HEK293T (cell line): ENCODE data around the gene KCNE2.

Experiments used
- CTCF ChIA-PET: fragments of 350-600 bp; formaldehyde crosslinking; extraction: SDS; loops from one replicate; lab custom pipeline; 2021; ENCODE audit warnings: antibody characterized with exemption, inconsistent platforms; lab: Yijun Ruan, JAX
- POLR2A ChIA-PET: fragments of 350-600 bp; formaldehyde crosslinking; extraction: SDS; loops from one replicate; lab custom pipeline; 2020; ENCODE audit warnings: antibody characterized with exemption, inconsistent platforms; lab: Yijun Ruan, JAX
- DNase-seq: peaks from one replicate; pipeline ENCODE4 v3.0.0; 2012; ENCODE audit warnings: mixed read lengths; ENCODE audit errors: extremely low spot score
- ARNT ChIP-seq: fragments of 450-650 bp; IDR thresholded peaks from 2 replicates; pipeline ENCODE4 v1.6.1; 2017; ENCODE audit warnings: mild to moderate bottlenecking
- BHLHE40 ChIP-seq: fragments of 450-650 bp; IDR thresholded peaks from 2 replicates; pipeline ENCODE4 v1.6.1; 2016; ENCODE audit warnings: mild to moderate bottlenecking, moderate library complexity, borderline replicate concordance
- CTBP1 ChIP-seq: fragments of 450-650 bp; IDR thresholded peaks from 2 replicates; pipeline ENCODE4 v1.6.1; 2016; ENCODE audit warnings: borderline replicate concordance
- ELF4 ChIP-seq: fragments of 450-650 bp; IDR thresholded peaks from 2 replicates; pipeline ENCODE4 v1.6.1; 2017; ENCODE audit warnings: antibody characterized with exemption
- FOXA1 ChIP-seq: fragments of 450-650 bp; IDR thresholded peaks from 2 replicates; pipeline ENCODE4 v1.6.1; 2016; ENCODE audit warnings: mild to moderate bottlenecking
- FOXK2 ChIP-seq: fragments of 450-650 bp; IDR thresholded peaks from 2 replicates; pipeline ENCODE4 v1.6.1; 2016; ENCODE audit warnings: mild to moderate bottlenecking
- FOXM1 ChIP-seq: fragments of 450-650 bp; IDR thresholded peaks from 2 replicates; pipeline ENCODE4 v1.6.1; 2017; ENCODE audit warnings: mild to moderate bottlenecking, borderline replicate concordance
- HDGF ChIP-seq: fragments of 450-650 bp; IDR thresholded peaks from 2 replicates; pipeline ENCODE4 v1.6.1; 2017; ENCODE audit warnings: antibody characterized with exemption, borderline replicate concordance
- L3MBTL2 ChIP-seq: fragments of 450-650 bp; conservative IDR thresholded peaks from 2 replicates; pipeline ENCODE4 v1.6.1; 2016; ENCODE audit warnings: mild to moderate bottlenecking
- LEF1 ChIP-seq: fragments of 450-650 bp; IDR thresholded peaks from 2 replicates; pipeline ENCODE4 v1.6.1; 2017; ENCODE audit warnings: mild to moderate bottlenecking, borderline replicate concordance
- NFRKB ChIP-seq: fragments of 450-650 bp; IDR thresholded peaks from 2 replicates; pipeline ENCODE4 v1.6.1; 2016; ENCODE audit warnings: mild to moderate bottlenecking, moderate library complexity
- SP1 ChIP-seq: fragments of 450-650 bp; IDR thresholded peaks from 2 replicates; pipeline ENCODE4 v1.6.1; 2017
- SUZ12 ChIP-seq: fragments of 450-650 bp; IDR thresholded peaks from 2 replicates; pipeline ENCODE4 v1.6.1; 2016; ENCODE audit warnings: mild to moderate bottlenecking
- TARDBP ChIP-seq: fragments of 450-650 bp; IDR thresholded peaks from 2 replicates; pipeline ENCODE4 v1.6.1; 2016
- ZNF384 ChIP-seq: fragments of 450-650 bp; IDR thresholded peaks from 2 replicates; pipeline ENCODE4 v1.6.1; 2016
- TF ChIP-seq, protein P1 (sequence below): fragments of 450-650 bp; IDR thresholded peaks from 2 replicates; pipeline ENCODE4 v1.6.1; 2016

KCNE2 gene

DNA sequence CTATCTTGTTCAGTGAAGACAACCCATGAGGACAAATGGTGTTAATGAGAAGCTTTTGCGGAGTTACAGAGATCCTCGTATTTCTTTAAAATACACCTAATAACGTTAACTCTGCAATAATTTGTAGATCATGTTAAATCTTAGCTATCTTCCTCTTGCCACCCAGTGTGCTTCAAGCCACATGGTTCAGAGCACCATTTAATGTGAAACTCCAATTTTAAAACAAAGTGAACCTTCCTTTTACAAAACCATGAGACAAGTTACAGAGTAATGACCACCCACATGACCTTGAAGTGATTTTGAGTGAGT, 1.7 kb upstream of the KCNE2 start:
- TF ChIP-seq ZNF384 (no peak), L3MBTL2 (no peak), FOXA1 (no peak), CTBP1 (no peak), TARDBP (no peak), FOXM1 (no peak), ARNT (no peak), HDGF (no peak), NFRKB (no peak), BHLHE40 (no peak), LEF1 (no peak), FOXK2 (no peak), SUZ12 (no peak), SP1 (no peak), ELF4 (no peak)
- TF ChIP-seq, protein P1, sequence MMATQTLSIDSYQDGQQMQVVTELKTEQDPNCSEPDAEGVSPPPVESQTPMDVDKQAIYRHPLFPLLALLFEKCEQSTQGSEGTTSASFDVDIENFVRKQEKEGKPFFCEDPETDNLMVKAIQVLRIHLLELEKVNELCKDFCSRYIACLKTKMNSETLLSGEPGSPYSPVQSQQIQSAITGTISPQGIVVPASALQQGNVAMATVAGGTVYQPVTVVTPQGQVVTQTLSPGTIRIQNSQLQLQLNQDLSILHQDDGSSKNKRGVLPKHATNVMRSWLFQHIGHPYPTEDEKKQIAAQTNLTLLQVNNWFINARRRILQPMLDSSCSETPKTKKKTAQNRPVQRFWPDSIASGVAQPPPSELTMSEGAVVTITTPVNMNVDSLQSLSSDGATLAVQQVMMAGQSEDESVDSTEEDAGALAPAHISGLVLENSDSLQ: no peak
- no peak for DNase-seq
- CTCF ChIA-PET: interaction anchor here (0.7 to 2.9 kb wide), 5 partner anchors 14 to 438 kb away, joined by 3 to 9 read pairs (median 3); no protein-coding TSS in a partner anchor
- POLR2A ChIA-PET: no interaction called here

DNA sequence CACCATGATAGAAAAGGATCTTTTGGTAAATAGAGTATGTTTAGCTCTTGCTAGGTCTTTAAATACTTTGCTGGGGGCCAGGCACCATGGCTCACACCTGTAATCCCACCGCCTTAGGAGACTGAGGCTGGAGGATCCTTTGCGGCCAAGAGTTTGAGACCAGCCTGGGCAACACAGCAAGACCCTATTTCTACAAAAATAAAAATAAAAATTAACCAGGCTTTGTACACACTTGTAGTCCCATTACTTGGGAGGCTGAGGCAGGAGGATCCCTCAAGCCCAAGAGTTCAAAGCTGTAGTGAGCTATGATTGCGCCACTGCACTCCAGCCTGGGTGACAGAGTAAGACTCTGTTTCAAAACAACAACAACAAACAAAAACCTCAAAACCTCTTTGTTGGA, 1.1 kb upstream of the KCNE2 start:
- CTCF ChIA-PET: interaction anchor here (0.7 to 2.9 kb wide), 5 partner anchors 15 to 438 kb away, joined by 3 to 9 read pairs (median 3); no protein-coding TSS in a partner anchor
- TF ChIP-seq HDGF: no peak
- no peak for TF ChIP-seq FOXM1
- no peak for TF ChIP-seq SP1
- no peak for TF ChIP-seq ELF4
- no peak for TF ChIP-seq ZNF384
- no peak for TF ChIP-seq CTBP1
- TF ChIP-seq LEF1: no peak
- no peak for TF ChIP-seq FOXK2
- TF ChIP-seq NFRKB: no peak
- TF ChIP-seq SUZ12: no peak
- TF ChIP-seq TARDBP: no peak
- no peak for TF ChIP-seq L3MBTL2
- TF ChIP-seq FOXA1: no peak
- TF ChIP-seq BHLHE40: no peak
- no peak for TF ChIP-seq ARNT
- POLR2A ChIA-PET: no interaction called here
- DNase-seq: no peak

DNA sequence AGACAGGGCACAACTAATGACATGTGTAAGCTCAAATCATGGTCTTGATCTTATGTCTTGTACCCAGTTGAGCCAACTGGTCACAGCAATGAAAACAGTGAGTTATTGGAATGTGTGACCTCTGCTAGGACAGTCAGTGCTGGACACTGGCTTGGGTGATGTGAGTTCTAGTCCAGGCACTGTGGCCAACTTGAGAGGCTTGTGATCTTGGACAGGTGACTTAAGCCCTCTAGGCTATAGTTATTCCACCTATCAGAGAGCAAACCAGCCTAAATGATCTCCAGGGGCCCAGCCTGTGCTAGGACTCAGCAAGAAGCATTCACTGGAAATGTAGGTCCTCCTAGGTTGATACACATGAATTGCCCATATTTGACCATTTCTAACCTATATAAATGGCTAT, 1.1 kb downstream of the KCNE2 start:
- TF ChIP-seq FOXM1 (no peak), ELF4 (no peak), BHLHE40 (no peak), HDGF (no peak), CTBP1 (no peak), NFRKB (no peak), FOXA1 (no peak), SUZ12 (no peak), L3MBTL2 (no peak), ZNF384 (no peak)
- TF ChIP-seq, protein P1: no peak
- POLR2A ChIA-PET: no interaction called here
- CTCF ChIA-PET: no interaction called here
- no peak for DNase-seq

DNA sequence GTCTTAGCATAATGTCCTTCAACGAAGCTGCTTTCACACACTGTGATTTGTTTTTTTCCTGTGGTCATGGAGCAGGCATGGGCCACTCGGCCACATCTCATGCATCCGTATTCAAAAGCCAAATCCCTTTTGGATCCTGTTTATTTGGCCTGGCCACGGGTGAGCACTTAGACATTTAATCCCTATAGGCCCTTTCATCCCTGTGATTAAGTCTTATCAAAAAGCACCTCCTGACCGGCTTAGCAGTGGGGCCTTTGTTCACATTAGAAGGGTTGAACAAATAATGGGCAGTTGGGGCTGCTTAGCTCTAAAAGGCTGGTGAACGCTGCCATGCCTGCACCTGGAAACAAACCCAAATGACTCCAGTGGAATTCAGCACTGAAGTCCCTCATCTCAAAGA, 2.0 kb downstream of the KCNE2 start:
- no peak for TF ChIP-seq BHLHE40
- no peak for TF ChIP-seq ELF4
- TF ChIP-seq SUZ12: no peak
- TF ChIP-seq SP1: no peak
- TF ChIP-seq FOXA1: no peak
- no peak for TF ChIP-seq ARNT
- TF ChIP-seq FOXK2: no peak
- no peak for TF ChIP-seq NFRKB
- no peak for TF ChIP-seq FOXM1
- no peak for TF ChIP-seq CTBP1
- TF ChIP-seq LEF1: no peak
- TF ChIP-seq, protein P1: no peak
- TF ChIP-seq L3MBTL2: no peak
- no peak for TF ChIP-seq ZNF384
- no peak for TF ChIP-seq HDGF
- no peak for TF ChIP-seq TARDBP
- POLR2A ChIA-PET: no interaction called here
- no peak for DNase-seq
- CTCF ChIA-PET: no interaction called here

DNA sequence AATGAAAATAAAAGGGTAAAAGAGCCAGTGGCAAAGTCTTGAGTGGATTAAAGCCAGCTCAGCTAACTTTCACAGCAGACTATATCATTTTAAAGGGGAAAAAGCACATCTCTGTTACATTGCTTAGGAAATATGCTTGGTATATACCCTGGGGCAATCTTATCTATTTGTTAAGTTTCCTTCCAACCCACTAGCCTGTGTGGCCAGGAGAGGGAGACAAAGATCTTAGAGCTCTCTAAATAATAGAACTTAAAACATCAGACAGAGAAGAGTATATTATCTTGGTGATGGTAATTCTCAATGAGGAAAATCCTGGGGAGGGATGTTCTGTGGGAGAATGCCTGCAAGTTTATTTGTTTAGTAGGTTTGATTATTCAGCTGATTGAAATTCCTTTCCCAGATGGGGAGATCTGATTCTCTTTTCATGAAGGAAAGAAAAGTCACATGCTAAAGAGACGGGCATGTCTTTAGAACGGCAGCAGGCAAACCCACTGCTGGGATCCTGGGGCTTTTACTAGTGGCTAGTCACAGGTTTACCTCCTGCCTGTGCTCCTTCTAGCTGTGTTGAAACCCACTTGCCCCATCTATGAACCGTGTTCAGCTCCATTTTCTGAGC, 3.6 kb downstream of the KCNE2 start:
- no peak for TF ChIP-seq ARNT
- no peak for TF ChIP-seq HDGF
- TF ChIP-seq ELF4: no peak
- TF ChIP-seq FOXK2: no peak
- TF ChIP-seq LEF1: no peak
- TF ChIP-seq NFRKB: no peak
- no peak for TF ChIP-seq FOXM1
- TF ChIP-seq CTBP1: no peak
- no peak for TF ChIP-seq BHLHE40
- peak; percentile 53 for DNase-seq
- CTCF ChIA-PET: interaction anchor here (0.7 to 1.4 kb wide), 4 partner anchors 265 to 981 kb away, joined by 3 to 4 read pairs (median 3); no protein-coding TSS in a partner anchor
- POLR2A ChIA-PET: no interaction called here

DNA sequence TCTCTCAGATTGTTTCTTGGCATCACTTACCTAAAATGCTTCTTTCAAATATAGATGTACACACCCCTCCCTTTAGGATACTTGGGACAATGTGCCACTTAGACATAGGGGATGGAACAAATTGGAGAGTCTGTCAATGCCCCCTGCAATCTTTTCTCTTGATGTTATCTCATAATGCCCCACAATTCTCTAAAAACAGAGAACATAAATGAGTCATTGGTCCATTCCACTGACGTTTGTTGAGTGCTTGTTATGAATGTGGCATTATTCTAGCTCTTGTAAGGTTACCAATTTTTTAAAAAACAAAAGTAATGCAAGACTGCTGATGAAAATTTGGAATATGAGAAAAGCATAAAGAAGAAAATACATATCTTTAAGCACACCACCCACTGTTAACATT, 5.9 kb downstream of the KCNE2 start:
- TF ChIP-seq LEF1 (no peak), ZNF384 (no peak), BHLHE40 (no peak), FOXM1 (no peak), FOXK2 (no peak), NFRKB (no peak), ARNT (no peak), SP1 (no peak), HDGF (no peak), SUZ12 (no peak), TARDBP (no peak), ELF4 (no peak), CTBP1 (no peak), L3MBTL2 (no peak), FOXA1 (no peak)
- TF ChIP-seq, protein P1: no peak
- ChIA-PET POLR2A (no interaction called here), CTCF (no interaction called here)
- no peak for DNase-seq
